Gastrocnemius medialis (tissue), 4 donors: Measurements from ENCODE around the gene ARHGEF10L. TPM values are rescaled to one million over a fixed set of nuclear protein-coding genes. Genes with fewer than 3 reads are reported as not detected.
A peak's percentile ranks its signal among the peaks of the same experiment; 100 is the strongest.

Experiments
- ATAC-seq, 2 donors: fragments of 150-250 bp; one replicate each; pipeline ENCODE4 v1.9.1; 2016
- DNase-seq, 2 donors: peaks; one replicate each; pipeline ENCODE4 v3.0.0-alpha.2; 2019
- H3K27ac ChIP-seq, 4 donors: fragments of 200-600 bp; sonication (generic); 1 replicate in 1 of 4; 2 replicates in 3 of 4; pipeline ENCODE4 v1.5.1; 2016 to 2018; ENCODE audit warnings: mild to moderate bottlenecking in 2 of 4, moderate library complexity in 1 of 4
- H3K27me3 ChIP-seq, 3 donors: fragments of 200-600 bp; sonication (generic) in 2 of 3; 1 replicate in 1 of 3; 2 replicates in 2 of 3; pipeline versions ENCODE4 v1.5.1 to v1.6.0; 2016 to 2019; ENCODE audit warnings: mild to moderate bottlenecking in 1 of 3, moderate library complexity in 1 of 3
- H3K36me3 ChIP-seq, 2 donors: fragments of 200-600 bp; sonication (generic) in 1 of 2; one replicate each; pipeline ENCODE4 v1.5.1; 2017 to 2018
- H3K4me1 ChIP-seq, 2 donors: fragments of 200-600 bp; sonication (generic) in 1 of 2; one replicate each; pipeline ENCODE4 v1.5.1; 2016 to 2017; ENCODE audit warnings: mild to moderate bottlenecking in 2 of 2
- H3K4me3 ChIP-seq, 4 donors: fragments of 200-600 bp; sonication (generic) in 3 of 4; 1 replicate in 1 of 4; 2 replicates in 3 of 4; pipeline ENCODE4 v1.5.1; 2016 to 2019; ENCODE audit warnings: mild to moderate bottlenecking in 2 of 4
- H3K9me3 ChIP-seq, 3 donors: fragments of 200-600 bp; sonication (generic) in 2 of 3; 1 replicate in 1 of 3; 2 replicates in 2 of 3; pipeline ENCODE4 v1.5.1; 2016 to 2019
- CTCF ChIP-seq, 5 experiments: fragments of 450-650 bp in 3 of 5; fragments of 200-600 bp in 2 of 5; sonication (generic) in 2 of 5; IDR thresholded peaks in 4 of 5; conservative IDR thresholded peaks in 1 of 5; 1 replicate in 4 of 5; 2 replicates in 1 of 5; pipeline ENCODE4 v1.5.1; 2016 to 2019; ENCODE audit warnings: antibody characterized with exemption in 5 of 5, mild to moderate bottlenecking in 3 of 5, moderate library complexity in 3 of 5
- POLR2A ChIP-seq, 2 donors: fragments of 450-650 bp; IDR thresholded peaks; one replicate each; pipeline ENCODE4 v1.6.1; 2017; ENCODE audit warnings: antibody characterized with exemption in 2 of 2, mild to moderate bottlenecking in 2 of 2, moderate library complexity in 2 of 2
- in situ Hi-C, 4 donors: fragments of 200-750 bp; cut with MboI; loops; one replicate each; pipeline versions ENCODE4 v1.15.0 to v1.8.0; 2017; ENCODE audit warnings: low sequenced_read_pairs in 4 of 4
- intact Hi-C: fragments of 100-400 bp; cut with DNase I; formaldehyde crosslinking; loops from one replicate; pipeline ENCODE4 v1.15.1; 2023; ENCODE audit warnings: low total_unique reads
- total RNA-seq, 4 donors: library from RNA; depleted of rRNA; stranded (reverse); fragments of >200 nt; gene quantifications; one replicate each; pipeline versions ENCODE4 v1.1.0 to v1.2.3, GENCODE V29; 2016

Gene ARHGEF10L
- total RNA-seq, 4 donors from 2014 or later = 21.2 to 111 (median 73.8) TPM

GRCh38 chr1:17643861-17644703, 104.6 kb downstream of the ARHGEF10L start:
- Histone ChIP-seq H3K27me3 (no peaks in the 10 kb centered on the region), H3K36me3 (peaks cover 0 to 42% of the 10 kb centered on the region in 2 donors), H3K9me3 (no peaks in the 10 kb centered on the region), H3K27ac (peak overlapping the region in 1 of 4 donors; percentile 14), H3K4me1 (peaks cover 9 to 11% of the 10 kb centered on the region in 2 donors), H3K4me3 (no peak overlapping the region)
- in situ Hi-C loops = no loop called here
- intact Hi-C loops = no loop called here
- no peak for ATAC-seq
- DNase-seq = no peak
- TF ChIP-seq POLR2A (IDR thresholded peaks at IDR 0.05) = no peak
- TF ChIP-seq CTCF (IDR thresholded peaks at IDR 0.05 in 4 of 5, conservative IDR thresholded peaks at IDR 0.05 in 1 of 5) = no peak

- DNase-seq = no peak
- Histone ChIP-seq H3K4me3 (no peak overlapping the region), H3K36me3 (peaks cover 0 to 40% of the 10 kb centered on the region in 2 donors), H3K4me1 (peaks cover 10 to 11% of the 10 kb centered on the region in 2 donors), H3K27me3 (no peaks in the 10 kb centered on the region), H3K27ac (no peak overlapping the region), H3K9me3 (no peaks in the 10 kb centered on the region)
- intact Hi-C loops (no loop called here), in situ Hi-C loops (no loop called here)
- TF ChIP-seq POLR2A (IDR thresholded peaks at IDR 0.05) (no peak), CTCF (IDR thresholded peaks at IDR 0.05 in 4 of 5, conservative IDR thresholded peaks at IDR 0.05 in 1 of 5) (no peak)
- ATAC-seq = no peak
These were observed 105.8 kb downstream of the ARHGEF10L start for GRCh38 chr1:17645068-17645911.

GRCh38 chr1:17646444-17647280, 107.2 kb downstream of the ARHGEF10L start:
- no peaks in the 10 kb centered on the region for H3K27me3 ChIP-seq
- H3K9me3 ChIP-seq = no peaks in the 10 kb centered on the region
- no peak for TF ChIP-seq CTCF (IDR thresholded peaks at IDR 0.05 in 4 of 5, conservative IDR thresholded peaks at IDR 0.05 in 1 of 5)
- no peak for TF ChIP-seq POLR2A (IDR thresholded peaks at IDR 0.05)
- H3K4me1 ChIP-seq = peaks cover 10 to 11% of the 10 kb centered on the region in 2 donors
- DNase-seq = no peak
- intact Hi-C loops (no loop called here), in situ Hi-C loops (no loop called here)
- peaks cover 0 to 26% of the 10 kb centered on the region in 2 donors for H3K36me3 ChIP-seq
- no peak for ATAC-seq
- no peak overlapping the region for H3K27ac ChIP-seq
- no peak overlapping the region for H3K4me3 ChIP-seq

GRCh38 chr1:17648457-17649145, 109.1 kb downstream of the ARHGEF10L start:
- Histone ChIP-seq H3K27ac (peak overlapping the region; percentile 7 to 57 (median 42)), H3K36me3 (peaks cover 0 to 23% of the 10 kb centered on the region in 2 donors), H3K4me1 (peaks cover 11 to 14% of the 10 kb centered on the region in 2 donors), H3K27me3 (no peaks in the 10 kb centered on the region), H3K4me3 (no peak overlapping the region), H3K9me3 (no peaks in the 10 kb centered on the region)
- TF ChIP-seq POLR2A (IDR thresholded peaks at IDR 0.05) (no peak), CTCF (IDR thresholded peaks at IDR 0.05 in 4 of 5, conservative IDR thresholded peaks at IDR 0.05 in 1 of 5) (no peak)
- in situ Hi-C loops = no loop called here
- peak in 1 of 2 donors; percentile 31 for ATAC-seq
- intact Hi-C loops = no loop called here
- no peak for DNase-seq
